Stimulated activated naive CD4-positive, alpha-beta T cell (primary cell): ENCODE data around the gene EMP3.

Experiments
- DNase-seq, 6 experiments: peaks; one replicate each; lab custom pipeline; 2025; lab: John Stamatoyannopoulos, UW

The EMP3 gene

DNA sequence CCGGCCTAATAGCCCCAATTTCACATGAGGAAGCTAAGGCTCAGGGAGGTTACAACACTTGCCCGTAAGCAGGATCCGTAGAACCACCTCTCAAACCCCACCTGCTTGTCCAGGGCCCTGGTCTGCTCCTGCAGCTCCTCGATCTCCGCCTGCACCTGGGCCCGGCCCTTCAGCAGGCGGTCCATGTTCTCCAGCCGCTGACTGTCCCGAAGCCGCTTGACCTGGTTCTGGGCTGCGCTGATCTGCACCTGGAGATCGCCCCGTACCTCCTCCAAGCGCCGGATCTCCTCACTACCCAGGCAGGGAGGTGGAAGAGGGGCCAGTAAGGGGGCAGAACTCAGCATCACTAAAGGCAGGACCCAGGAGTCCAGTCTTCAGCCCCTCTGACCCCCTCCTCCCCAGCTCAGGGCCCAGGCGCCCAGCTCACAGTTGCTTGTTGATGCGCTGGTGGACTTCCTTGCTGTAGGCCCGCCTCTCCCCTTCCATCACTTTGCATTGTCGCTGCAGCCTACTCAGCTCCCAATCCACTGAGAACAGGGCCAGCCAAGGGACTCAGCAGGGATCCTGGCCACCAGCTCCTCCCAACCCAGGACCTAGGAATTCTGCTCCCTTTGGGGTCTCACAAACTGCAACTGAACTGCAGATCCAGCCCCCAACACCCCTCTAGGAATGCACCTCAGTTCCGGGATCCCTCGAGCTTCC, 6.9 kb upstream of the EMP3 start:
- DNase-seq, result no peak

DNA sequence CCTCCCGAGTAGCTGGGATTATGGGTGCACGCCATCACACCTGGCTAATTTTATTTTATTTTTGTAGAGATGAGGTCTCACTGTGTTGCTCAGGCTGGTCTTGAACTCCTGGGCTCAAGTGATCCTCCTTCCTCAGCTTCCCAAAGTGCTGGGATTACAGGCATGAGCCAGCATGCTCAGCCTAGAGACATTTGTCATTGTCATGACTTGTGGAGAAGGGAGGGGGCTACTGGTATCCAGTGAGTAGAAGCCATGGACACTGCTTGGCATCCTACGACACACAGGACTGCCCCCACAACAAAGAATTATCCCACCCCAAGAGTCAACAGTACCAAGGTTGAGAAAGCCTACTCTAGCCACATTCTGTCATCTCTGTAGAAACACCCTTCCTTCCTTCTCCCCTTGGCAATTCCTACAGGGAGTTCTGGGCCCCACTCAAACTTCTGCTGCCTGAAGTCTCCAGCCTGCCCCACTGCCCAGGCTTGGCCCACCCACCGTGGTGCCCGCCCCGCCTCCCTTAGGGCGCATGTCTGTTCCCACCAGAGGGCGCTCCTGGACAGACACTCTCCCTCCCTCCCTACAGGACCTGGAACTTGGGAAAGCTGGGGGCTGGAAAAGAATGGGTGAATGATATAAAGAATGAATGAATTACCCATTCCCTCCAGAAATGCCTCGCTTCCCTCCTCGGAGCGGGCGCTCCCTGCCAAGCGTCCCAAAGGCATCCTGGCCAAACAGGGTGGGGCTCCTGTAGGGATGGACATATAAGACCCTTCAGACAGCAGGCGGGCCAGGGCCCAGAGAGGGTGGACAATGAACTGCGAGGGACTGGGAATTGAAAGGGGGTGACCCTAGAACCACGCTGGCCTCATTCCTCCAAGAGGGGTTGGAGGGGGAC, 5.5 kb upstream of the EMP3 start:
- DNase-seq, result peak; percentile 46 to 78 (median 68)

DNA sequence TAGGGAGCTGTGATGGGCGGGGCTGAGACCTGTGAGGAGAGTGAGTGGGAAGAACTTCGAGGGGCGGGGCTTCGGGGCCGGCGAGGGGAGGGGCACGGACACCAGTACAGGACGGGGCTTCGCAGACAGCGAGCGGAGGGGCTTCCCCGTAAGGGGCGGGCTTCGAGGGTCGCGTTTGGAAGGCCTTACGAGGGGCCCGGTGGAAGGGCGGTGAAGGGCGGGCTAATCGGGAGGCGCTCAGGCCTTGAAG, 4.1 kb upstream of the EMP3 start:
- DNase-seq, result peak; percentile 87 to 97 (median 92)

DNA sequence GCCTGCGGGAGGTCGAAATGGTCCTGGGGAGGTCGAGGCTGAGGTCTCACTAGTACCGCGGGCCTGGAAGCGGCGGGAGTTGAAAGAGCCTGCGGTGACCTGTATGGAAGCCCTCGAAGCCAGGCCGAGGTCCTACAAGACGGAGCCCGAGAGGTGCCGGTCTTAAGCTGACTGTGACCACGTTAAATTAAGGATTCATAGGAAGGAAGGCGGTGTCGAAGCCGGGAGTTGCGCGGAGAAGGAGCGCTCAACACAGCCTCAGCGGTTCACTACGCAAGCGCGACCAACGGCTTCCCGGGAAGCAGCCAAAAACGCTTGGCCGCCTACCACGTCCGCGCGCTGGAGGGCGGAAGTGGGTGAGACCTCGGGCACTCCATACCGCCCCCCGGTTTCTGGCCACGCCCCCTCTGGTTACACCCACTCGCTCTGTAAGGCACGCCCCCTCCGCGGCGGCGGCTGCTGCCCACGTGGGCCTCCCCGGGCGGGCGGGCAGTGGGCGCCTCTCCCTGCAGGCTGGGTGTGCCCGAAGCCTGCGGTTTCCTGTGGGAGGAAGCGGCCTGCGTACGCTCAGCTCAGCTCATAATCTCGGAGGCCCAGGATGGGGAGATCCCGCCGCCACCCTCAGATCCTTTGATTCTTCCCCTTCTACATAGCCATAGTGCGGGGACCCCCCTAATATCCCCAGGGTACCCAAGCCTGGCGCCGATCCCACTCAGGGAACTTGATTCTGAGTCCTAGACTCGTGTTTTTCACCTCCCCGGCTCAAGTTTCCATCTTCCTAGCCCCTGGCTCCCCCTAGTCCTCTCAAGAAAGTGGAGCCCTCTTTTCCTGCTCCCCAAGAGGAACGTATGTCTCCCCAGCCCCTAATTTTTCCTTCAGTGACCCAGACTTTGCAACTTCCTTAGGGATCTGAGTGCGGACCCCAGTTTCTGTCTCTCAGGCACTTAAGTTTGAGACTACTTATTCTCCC, 3.4 kb upstream of the EMP3 start:
- DNase-seq, result peak; percentile 97 to 100 (median 99)

DNA sequence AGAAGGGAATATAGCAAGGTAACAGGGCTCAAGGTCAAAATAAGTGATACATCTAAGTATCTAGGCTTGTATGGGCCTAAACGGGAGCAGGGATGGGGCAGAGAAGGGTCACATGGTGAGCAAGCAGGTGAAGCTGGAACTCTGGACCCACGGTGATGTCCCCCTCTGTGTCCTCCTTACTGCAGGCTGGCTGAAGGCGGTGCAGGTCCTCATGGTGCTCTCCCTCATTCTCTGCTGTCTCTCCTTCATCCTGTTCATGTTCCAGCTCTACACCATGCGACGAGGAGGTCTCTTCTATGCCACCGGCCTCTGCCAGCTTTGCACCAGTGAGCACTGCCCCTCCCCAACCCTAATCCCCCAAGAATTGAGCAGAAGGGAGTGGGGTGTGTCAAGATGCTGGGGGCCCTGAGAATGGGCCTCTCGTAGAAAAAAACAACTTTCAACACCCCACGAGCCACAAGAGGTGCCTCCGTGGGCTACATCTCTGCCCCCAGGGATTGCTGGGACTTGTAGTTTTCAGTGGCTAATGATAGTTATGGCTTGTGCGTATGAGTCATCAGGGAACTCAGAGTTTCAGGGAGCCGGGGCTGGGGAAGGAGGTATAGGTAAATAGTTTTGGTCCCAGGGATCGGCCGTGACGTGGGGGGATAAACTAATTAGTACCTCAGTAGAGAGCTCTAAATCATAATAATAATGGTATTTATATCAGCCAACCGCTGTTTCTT, 4.0 kb downstream of the EMP3 start:
- peak in 3 of 6 experiments; percentile 12 to 48 (median 18) for DNase-seq

DNA sequence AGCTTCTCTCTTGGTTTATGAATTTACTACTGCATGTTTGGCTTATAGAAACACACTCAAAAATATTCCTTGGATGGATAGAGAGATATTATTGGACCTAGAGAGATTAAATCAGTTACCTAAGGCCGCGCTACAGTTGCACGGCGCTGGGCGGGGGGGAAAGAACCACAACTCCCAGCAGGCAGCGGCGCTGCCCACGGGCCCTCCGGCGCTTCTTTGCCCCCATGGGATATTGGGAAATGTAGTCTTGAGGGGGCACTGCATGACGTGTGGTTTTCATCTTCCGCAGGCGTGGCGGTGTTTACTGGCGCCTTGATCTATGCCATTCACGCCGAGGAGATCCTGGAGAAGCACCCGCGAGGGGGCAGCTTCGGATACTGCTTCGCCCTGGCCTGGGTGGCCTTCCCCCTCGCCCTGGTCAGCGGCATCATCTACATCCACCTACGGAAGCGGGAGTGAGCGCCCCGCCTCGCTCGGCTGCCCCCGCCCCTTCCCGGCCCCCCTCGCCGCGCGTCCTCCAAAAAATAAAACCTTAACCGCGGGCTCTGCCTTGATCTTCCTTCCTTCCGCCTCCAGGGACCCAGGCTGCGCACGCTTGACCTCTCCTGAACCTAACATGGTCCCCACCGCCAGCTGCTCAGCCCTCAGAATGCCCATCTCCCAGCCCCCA, 4.8 kb downstream of the EMP3 start:
- peak; percentile 76 to 91 (median 85) for DNase-seq

DNA sequence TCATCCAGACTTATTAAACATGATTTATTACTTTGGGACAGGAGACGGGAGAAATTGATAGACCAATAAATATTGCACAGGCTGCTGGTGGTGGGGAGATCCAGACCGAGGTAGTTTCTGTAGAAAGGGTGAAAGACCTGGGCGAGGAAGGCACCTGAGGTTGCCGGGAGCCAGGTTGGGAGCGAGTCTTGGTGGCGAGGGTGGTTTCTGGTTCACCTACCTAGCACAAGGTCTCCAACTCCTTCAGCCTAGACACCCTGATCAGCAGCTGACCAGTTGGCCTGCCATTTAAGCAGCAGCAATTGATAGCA, 7.0 kb downstream of the EMP3 start:
- DNase-seq, result no peak

DNA sequence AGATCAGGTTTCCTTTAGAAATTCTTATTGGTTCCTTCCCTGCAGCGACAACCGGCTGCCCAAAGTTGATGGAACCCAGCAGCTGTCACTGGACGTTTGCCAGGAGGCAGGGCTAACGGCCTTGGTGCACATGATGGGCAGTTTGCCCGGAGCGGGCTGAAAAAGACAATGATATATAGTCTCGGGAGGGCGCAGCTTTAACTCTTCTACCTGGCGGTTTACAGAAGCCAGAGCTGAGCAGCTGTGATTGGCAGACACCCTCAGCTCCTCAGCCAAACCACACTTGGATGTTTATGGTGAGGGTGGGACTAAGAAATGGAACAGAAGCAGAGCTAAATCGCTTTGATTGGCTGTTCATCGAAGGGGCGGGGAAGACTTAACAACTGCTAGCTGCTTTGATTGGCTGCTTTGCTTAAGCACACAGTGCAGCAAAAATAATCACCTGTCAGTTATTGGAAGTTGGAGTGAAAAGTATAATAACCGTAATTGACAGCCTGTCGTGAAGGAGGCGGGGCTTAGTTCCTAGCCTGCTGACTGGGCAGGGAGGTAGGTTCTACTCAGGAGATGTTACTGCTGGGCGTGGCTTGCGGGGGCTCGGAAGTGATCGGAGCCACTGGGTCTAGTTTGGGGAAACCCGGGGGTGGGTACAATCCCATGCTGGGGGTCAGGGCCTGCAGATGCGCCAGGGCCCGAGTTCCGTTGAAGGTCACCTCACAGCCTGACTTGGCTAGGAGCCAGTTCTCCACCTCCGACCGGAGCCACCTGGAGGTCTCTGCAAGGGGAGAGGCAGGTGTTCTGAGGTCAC, 7.5 kb downstream of the EMP3 start:
- peak; percentile 85 to 99 (median 97) for DNase-seq

DNA sequence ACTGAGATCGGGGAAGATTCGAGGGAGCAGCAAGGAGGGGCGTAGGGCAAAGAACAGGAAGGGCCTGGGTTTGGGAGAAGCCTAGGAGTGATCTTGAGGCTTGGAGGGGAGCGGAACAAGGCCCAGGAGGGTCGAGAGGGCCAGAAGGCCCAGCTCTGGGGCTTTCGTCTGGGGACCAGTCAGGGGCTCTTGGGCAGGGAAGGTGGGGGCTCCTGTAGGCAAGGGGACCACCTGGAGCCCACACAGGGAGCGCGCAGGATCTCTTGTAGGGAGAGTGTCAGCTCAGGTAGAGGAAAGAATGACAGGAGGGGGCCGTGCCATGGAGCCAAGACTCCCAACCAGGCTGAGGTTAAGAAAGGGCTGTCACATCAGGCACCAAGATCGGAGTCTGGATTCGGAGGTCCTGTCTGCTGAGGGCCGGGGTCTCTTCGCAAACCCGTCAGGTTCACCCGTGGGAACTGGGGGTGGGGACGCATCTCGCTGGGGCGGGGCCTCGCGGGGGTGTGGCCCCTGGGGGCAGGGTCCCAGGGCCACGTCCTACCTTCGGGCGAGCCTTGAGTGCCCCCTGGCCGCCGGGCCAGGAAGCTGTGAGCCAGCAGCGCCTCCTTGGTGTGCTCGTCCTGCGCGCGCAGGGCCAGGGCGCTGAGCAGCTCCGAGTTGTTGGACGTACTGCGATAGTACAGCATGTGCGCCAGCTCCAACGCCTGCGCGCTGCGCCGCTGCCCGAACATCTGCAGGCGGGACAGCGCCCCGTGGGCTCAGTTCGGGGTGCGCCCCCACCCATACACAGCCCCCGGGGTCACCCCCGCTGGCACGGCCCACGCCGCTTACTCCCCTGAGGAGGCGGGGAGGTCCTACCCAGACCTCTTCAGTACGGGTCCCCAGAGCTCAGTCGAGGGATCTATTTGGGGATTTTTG, 8.4 kb downstream of the EMP3 start:
- DNase-seq, result peak; percentile 88 to 94 (median 91)

DNA sequence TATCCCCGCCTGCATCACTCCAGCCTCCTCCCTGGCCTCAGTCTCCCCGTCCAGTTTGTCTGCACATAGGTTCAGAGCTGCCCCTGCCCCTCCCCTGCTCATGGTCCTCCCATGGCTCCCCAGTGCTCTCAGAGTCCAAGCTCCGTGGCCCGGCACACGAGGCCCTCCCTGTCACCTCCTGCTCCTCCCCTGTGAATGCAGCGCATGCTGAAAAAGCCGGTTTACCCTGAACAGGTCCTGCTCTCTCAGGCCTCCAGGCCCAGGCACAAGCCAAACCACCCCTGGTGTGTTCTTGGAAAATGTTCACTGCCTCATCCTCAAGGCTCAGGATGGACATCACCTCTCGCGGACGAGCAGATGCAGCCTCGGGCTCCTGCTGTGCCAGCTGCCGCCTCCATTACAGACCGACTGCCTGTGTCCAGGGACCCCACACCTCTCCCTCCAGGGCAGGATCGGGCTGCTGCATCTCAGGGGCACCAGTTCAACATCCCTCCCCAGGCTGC, 13.0 kb downstream of the EMP3 start:
- DNase-seq, result no peak

DNA sequence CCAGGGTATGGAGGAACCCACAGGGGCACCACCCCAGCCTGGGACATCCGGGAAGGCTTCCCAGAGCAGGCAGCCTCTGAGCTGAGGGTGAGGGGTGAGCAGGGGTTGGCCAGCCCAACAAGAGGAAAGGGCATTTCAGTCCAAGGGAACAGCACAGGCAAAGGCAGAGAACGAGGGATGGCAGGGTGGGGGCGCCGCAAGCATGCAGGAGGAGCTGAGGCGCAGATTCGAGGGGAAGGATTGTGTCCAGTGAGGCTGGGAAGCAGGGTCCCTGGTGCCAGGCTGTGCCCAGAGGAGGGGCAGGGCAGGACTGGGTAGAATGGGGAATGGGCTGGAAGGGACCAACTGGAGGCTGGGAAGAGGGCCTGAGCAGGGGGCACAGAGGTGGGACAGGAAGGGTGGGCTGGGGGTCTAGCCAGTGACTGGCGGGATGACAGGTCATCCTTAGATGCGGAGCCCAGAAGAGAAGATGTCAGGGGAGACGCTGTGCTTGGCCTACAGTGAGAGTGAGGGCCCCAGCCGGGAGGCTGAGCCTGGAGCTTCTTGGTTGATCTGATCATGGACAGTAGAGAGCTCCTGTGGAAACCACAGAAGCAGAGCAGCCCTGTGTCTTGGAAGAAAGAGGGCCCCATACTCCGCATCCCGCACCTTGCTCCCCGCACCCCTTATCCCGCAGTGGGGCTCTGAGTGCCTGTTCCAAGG, 13.6 kb downstream of the EMP3 start:
- DNase-seq, result no peak

DNA sequence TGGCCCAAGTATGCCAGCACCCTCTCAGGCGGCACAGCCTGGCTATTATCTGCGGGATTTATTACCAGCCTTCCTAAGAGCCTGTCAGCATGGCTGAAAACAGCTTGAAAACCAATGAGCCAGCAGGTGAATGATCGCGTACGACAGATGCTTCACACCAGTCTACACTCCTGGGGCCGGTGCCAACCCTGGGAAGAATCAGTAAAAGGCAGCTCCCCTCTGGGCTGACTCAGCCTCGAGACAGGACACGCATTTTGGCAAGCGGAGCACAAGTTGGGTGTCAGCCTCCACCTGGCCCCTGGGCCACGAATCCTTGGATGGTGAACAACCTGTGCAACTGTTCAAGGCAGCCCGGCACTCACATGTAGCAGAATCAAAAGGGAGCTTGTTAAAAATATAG, 15.6 kb downstream of the EMP3 start:
- DNase-seq, result no peak

DNA sequence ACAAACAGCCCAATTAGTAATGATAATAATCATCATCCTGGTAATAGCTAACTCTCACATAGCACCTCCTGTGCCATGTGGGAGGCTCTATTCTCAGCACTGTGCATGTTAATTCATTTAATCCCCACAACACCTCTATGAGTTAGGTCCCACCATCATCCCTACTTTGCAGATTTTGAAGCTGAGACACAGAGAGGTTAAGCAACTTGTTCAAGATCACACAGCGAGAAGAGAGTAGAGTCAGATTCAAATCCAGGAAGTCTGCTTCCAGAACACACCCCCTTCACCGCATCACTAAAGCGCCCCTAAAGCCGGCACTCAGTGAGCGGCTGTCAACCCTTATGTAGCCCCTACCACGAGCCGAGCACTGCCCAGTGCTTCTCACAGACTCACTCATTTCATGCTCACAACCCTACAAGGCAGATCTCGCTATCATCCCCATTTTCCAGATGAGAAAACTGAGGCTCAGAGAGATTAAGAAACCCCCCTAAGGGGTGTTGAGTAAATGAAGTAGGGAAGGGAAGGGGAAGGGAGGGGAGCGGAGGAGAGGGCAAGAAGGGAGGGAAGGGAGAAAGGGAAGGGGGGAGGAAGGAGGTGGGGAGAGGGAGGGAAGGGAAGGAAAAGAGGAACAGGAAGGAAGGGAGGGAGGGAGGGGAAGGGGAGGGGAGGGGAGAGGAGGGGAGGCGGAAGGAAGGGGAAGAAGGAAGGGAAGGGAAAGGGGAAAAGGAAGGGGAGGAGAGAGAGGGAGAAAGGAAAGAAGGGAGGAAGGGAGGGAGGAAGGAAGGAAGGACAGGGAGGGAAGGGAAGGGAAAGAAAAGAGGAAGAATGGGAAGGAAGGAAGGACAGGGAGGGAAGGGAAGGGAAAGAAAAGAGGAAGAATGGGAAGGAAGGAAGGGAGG, 16.4 kb downstream of the EMP3 start:
- no peak for DNase-seq

DNA sequence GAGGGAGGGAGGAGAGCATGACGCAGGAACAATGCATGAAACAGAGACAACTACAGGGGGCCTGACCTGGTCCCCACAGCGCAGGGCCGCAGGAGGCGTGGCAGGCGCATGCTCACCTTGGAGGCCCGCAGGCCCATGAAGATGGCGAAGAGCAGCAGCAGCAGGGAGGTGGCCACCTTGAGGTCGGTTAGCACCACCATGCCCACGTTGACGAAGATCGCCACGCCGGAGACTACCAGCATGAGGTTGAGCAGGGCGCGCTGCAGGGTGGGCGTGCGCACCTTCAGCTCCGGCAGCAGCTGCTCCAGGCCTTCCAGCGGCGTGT, 17.0 kb downstream of the EMP3 start:
- no peak for DNase-seq

DNA sequence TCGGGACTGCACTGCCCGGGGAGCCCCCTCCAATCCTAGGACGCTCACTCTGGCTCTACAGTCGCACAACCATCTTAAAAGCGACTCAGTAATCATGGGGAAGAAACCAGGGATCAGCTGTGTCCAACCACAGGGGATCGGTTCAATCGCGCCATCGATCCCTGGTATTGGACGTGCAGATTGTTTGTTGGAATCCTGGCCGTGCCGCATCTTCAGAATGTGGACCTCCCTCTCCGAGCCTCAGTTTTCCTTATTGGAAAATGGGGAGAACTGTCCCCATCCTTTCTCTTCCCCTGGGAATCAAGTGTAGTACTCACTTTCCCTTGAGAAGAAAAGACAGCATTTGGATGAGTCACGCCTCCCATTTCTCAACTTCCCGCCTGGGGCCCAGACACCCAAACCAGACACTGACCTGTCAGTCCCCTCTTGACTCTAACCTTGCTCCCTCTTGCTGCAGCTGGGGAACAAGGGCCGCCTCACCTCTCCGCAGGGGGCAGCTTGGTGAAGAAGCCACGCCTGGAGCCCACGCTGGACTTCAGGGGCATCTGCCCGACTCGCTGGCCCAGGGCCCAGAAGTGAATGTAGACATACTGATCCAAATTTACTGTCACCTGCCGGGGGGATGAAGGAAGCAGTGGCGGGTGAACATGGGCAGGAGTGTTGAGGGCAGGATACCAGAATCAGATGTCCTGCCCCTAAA, 17.6 kb downstream of the EMP3 start:
- no peak for DNase-seq

DNA sequence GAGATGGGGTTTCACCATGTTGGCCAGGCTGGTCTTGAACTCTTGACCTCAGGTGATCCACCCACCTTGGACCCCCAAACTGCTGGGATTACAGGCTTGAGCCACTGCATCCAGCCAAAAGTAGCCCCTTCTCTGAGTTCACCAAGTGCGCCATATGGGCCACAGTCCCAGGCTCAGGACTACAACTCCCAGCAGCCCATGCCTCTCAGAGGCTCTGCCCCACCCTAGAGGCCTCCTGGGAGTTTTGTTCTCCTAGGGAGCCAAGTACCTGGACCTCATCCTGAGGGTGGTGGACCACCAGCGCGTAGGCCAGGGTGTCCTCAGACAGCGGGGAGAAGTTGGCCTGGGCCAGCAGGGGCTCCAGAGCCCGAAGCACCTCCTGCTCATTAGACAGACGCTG, 19.5 kb downstream of the EMP3 start:
- DNase-seq, result no peak

DNA sequence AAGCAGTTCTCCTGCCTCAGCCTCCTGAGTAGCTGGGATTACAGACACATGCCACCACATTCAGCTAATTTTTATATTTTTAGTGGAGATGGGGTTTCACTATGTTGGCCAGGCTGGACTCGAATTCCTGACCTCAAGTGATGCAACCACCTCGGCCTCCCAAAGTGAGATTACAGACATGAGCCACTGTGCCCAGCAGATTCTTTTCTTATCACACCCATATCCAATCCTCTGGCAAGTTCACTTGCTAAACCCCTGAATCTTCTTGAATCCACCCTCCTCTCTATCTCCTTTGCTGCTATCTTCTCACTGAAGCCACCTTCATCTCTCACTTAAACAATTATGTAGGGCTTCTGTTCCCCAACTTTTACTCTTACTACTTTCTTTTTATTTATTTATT, 20.8 kb downstream of the EMP3 start:
- no peak for DNase-seq
